ENCODE data around the gene DNAH6. TPM values are rescaled to one million over a fixed set of nuclear protein-coding genes. Genes with fewer than 3 reads are reported as not detected.

Gene DNAH6
- total and polyA plus RNA-seq, 2 of the 13 experiments (the other 11 are each of a cell fraction or from before 2014, with no cell fraction given), result 0.01 TPM; not detected in 1

- Histone ChIP-seq H3K4me1 (ENCODE audit: insufficient read depth, low read length) (no peaks in the 10 kb centered on the region), H3K36me3 (replicated peaks in 1 of 2; ENCODE audit: control insufficient read depth in 1 of 2, insufficient read depth in 2 of 2, low read length in 2 of 2) (no peaks in the 10 kb centered on the region), H3K79me2 (ENCODE audit: insufficient read depth, low read length) (no peaks in the 10 kb centered on the region), H3K27me3 (ENCODE audit: control insufficient read depth in 1 of 2, insufficient read depth in 2 of 2, low read length in 2 of 2) (peaks cover 2 to 18% of the 10 kb centered on the region in 2 experiments; a peak in 2 of 5 replicates), H3K9ac (ENCODE audit: insufficient read depth, low read depth, low read length) (no peak overlapping the region), H3K9me3 (ENCODE audit: low read length) (no peaks in the 10 kb centered on the region), H2AFZ (ENCODE audit: low read length) (no peak overlapping the region), H4K20me1 (ENCODE audit: insufficient read depth, low read length) (no peaks in the 10 kb centered on the region), H3K4me2 (ENCODE audit: low read depth, low read length) (no peak overlapping the region), H3K27ac (ENCODE audit: extremely low read length, insufficient read depth, low read length) (no peak overlapping the region), H3K4me3 (replicated peaks in 1 of 3; ENCODE audit: insufficient read depth in 1 of 3, low read depth in 2 of 3, low read length in 3 of 3) (no peak overlapping the region)
- FAIRE-seq (no peak), ATAC-seq (no peak), DNase-seq (ENCODE audit: low spot score) (no peak)
- intact Hi-C loops (cut with micrococcal nuclease; ENCODE audit: unreplicated experiment), result no loop called here
- BruUV-seq (replicated peaks), result no TSS peak
- no peak for TF ChIP-seq SPEN (CRISPR knock-in tag; IDR thresholded peaks at IDR 0.05; ENCODE audit: low read depth)
- TF ChIP-seq ZFP36 (IDR thresholded peaks at IDR 0.05; ENCODE audit: borderline replicate concordance, low read depth, low read length, partially characterized antibody), result no peak
- no peak for TF ChIP-seq SUZ12 (IDR thresholded peaks at IDR 0.05; ENCODE audit: low read depth, low read length)
- TF ChIP-seq NBN (conservative IDR thresholded peaks at IDR 0.05), result no peak
- TF ChIP-seq KIAA2018 (CRISPR knock-in tag; IDR thresholded peaks at IDR 0.05; ENCODE audit: borderline replicate concordance), result no peak
- no peak for TF ChIP-seq YEATS4 (CRISPR knock-in tag; IDR thresholded peaks at IDR 0.05; ENCODE audit: borderline replicate concordance)
- TF ChIP-seq PPARG (CRISPR knock-in tag; conservative IDR thresholded peaks at IDR 0.05), result no peak
- TF ChIP-seq ZSCAN12 (CRISPR knock-in tag; IDR thresholded peaks at IDR 0.05), result no peak
- TF ChIP-seq ZBTB21 (CRISPR knock-in tag; IDR thresholded peaks at IDR 0.05), result no peak
- no peak for TF ChIP-seq ZNF775 (CRISPR knock-in tag; IDR thresholded peaks at IDR 0.05; ENCODE audit: borderline replicate concordance)
- TF ChIP-seq AHR (CRISPR knock-in tag; IDR thresholded peaks at IDR 0.05), result no peak
- TF ChIP-seq GRHL1 (CRISPR knock-in tag; conservative IDR thresholded peaks at IDR 0.05), result no peak
- no peak for TF ChIP-seq ZBTB34 (CRISPR knock-in tag; IDR thresholded peaks at IDR 0.05)
- WGBS (ENCODE audit: low lambda C conversion rate), result 1% methylated on average over 5 of the region's 5 CpGs
- ChIA-PET POLR2A (no interaction called here), CTCF (ENCODE audit: low intra/inter-chr PET ratio, low total read pairs) (no interaction called here)
- in situ Hi-C loops (cut with HindIII; ENCODE audit: extremely low pct_ligation_motif_present, low pct_unique_long_range_greater_than_20kb), result no loop called here
These were observed 306.9 kb downstream of the DNAH6 start for GRCh38 chr2:84823229-84823628.
